Thyroid gland (tissue), 4 donors: Measurements from ENCODE around the gene APCDD1L.

Experiments used
- CTCF ChIP-seq, 6 experiments: fragments of 200-600 bp in 3 of 6; fragments of 450-650 bp in 3 of 6; sonication (generic) in 3 of 6; IDR thresholded peaks; one replicate each; pipeline ENCODE4 v1.5.1; 2016 to 2019; ENCODE audit warnings: antibody characterized with exemption in 6 of 6, mild to moderate bottlenecking in 2 of 6, inconsistent platforms in 1 of 6, moderate library complexity in 1 of 6
- POLR2A ChIP-seq, 2 donors: fragments of 450-650 bp; IDR thresholded peaks; one replicate each; pipeline ENCODE4 v1.6.1; 2017; ENCODE audit warnings: antibody characterized with exemption in 2 of 2, mild to moderate bottlenecking in 2 of 2, moderate library complexity in 1 of 2

GRCh38 chr20:58416057-58416456 lies 99.1 kb downstream of the APCDD1L start:
- no peak for TF ChIP-seq CTCF (IDR thresholded peaks at IDR 0.05)
- TF ChIP-seq POLR2A (IDR thresholded peaks at IDR 0.05): no peak
